ELR (cell line): Measurements from ENCODE around the gene FMO2.

ENCODE experiments used
- DNase-seq: peaks from one replicate; pipeline ENCODE4 v3.0.0-alpha.2; 2015; ENCODE audit warnings: low read depth

The FMO2 gene, protein sequence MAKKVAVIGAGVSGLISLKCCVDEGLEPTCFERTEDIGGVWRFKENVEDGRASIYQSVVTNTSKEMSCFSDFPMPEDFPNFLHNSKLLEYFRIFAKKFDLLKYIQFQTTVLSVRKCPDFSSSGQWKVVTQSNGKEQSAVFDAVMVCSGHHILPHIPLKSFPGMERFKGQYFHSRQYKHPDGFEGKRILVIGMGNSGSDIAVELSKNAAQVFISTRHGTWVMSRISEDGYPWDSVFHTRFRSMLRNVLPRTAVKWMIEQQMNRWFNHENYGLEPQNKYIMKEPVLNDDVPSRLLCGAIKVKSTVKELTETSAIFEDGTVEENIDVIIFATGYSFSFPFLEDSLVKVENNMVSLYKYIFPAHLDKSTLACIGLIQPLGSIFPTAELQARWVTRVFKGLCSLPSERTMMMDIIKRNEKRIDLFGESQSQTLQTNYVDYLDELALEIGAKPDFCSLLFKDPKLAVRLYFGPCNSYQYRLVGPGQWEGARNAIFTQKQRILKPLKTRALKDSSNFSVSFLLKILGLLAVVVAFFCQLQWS

DNA sequence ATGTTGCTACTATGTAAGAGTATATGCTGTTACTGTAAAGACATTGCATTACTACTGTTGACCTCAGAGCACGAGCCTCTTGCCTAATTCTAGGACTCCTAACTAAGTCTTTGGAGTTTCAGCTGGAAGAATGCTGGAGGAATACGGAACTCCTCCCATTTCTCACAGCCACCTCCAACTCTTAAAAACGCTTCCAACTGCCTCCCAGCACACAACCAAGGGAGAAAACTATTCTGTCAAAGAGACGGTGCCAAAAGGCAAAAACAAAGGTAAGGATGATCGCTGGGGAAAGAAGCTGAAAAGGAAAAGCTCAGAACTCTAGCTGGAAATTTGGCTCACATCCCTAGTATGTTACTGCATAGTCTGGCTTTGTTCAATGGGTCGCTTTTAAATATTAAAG, at the start of gene FMO2:
TSS of gene FMO2 (plus strand) at position 210 of the 400 bp plus-strand sequence. CDS start 414 bp downstream, outside the sequence.
- DNase-seq = no peak

- DNase-seq = no peak
Observed at GRCh38 chr1:171137580-171137979, 47.5 kb upstream of the FMO2 start.

DNA sequence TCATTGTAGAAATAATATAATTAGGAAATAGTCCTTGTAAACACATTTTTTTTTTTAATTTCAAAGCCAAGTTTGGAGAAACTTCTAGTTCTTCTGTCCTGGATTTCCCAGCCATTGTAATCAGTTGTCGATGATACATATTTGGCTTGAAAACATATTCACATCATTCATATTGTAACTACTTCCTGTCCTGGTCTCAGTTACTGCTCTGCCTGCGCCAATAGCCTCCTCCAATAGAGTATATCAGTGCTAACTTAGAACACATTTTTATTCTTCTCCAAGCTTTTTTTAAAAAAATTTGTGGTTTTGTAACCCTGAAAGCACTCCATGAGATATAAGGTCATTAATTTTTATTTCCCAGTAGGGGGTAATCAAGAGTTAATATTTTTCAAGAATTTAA, 46.1 kb upstream of the FMO2 start:
- no peak for DNase-seq

DNA sequence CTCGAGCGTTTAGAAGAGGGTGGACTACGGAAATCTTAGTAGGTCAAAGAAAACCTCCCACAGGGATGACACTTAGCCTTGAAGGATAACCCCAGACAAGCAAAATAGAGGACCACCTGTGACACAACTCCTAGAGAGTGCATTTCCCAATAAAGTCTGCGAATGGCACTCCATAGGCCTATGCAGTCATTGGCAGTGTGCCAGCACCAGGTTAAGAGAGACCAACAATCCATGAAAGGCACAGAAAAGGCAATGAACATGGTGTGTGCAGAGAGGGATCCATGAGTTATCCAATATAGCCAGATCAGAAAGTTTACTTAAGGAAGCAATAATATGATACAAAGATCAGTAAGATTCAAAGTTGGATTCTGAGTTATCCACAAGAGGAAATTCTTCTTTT, 45.2 kb upstream of the FMO2 start:
- DNase-seq = no peak

DNA sequence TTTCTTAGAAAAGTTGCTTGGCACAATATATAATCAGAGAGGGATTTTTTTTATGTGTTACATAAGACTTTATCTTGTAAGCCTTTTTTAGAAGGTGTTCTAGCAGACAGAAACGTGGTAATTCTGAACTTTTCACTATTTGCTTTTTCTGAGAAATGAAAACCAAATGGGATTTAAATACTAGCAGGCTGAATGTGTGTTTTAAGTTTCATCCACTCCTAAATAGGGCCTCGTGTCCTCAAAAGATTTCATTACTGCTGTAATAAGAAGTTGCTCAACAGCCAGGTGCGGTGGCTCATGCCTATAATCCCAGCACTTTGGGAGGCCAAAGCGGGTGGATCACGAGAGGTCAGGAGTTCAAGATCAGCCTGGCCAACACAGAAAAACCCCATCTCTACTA, 44.7 kb upstream of the FMO2 start:
- no peak for DNase-seq

GRCh38 chr1:171140956-171141687, 44.0 kb upstream of the FMO2 start:
- no peak for DNase-seq

DNA sequence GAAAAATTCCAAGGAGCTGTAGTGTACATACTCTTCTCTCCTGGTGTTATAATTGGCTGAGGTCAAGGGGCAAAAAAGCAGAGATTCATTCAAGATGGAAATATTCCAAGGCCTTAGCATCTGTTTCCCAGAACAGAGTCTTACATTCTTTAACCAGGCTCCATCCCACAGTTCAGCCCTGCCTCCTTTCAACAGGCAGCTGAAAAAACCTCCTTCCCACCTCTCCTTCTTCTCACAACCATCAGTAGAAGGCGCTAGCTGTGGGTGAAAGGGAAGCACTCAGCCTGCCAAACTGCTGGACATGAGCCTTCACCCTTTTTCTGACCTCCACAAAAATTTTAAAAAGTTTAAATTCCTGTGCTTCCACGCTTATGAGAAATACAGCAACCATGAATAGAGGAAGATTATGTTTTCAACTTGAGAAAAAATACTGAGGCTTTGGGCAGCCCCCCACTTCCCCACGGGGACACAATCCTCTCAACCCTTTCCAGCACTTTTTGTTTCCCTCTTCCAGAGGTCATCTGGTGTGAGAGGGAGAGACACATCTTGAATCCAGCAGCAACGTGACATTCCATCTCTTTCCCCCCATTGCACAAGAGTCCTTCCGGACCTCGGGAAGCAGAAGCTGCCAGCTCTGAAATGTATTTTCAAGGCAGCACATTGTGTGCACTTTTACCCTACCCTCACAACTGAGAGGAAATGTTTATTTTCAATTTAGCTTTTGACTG, 43.2 kb upstream of the FMO2 start:
- no peak for DNase-seq

- DNase-seq = no peak
Observed at GRCh38 chr1:171142416-171143385, 42.4 kb upstream of the FMO2 start.

- no peak for DNase-seq
Observed at GRCh38 chr1:171150156-171150555, 34.9 kb upstream of the FMO2 start.

GRCh38 chr1:171152549-171152948, 32.6 kb upstream of the FMO2 start:
- no peak for DNase-seq

DNA sequence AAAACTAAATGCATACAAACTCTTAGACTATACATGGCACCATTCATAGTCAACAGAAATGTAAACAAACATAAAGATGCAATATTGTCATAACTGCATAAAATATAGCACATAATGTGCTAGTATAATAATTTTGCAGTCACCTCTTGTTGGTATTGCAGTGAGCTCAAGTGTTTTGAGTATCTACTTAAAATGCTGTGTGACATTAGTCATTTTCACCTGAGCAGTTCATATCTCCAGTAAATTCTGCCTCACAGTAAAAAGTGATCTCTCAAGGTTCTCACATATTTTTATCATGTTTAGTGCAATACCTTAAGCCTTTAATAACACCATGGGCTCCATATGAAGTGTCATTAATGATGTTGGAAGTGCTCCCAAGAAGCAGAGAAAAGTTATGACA, 29.6 kb upstream of the FMO2 start:
- DNase-seq = no peak

DNA sequence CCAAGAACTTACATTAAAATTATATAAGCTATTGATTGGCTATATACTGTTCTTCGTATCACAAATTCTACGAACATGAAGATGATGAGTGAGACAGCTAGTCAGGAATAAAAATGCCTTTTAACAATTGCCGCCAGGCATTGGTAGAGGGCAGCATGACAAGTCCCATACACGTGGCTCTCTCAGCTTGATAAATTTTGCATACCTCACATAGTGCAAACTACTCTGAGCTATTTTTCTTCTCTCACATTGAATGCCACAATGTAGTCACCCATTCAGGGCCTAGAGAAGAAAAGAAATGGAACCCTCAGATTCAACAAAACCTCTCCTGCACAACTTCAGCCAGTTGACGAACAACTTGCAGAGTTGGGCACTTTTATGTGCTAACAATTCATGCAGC, 27.0 kb upstream of the FMO2 start:
- DNase-seq = no peak

GRCh38 chr1:171158551-171158950, 26.5 kb upstream of the FMO2 start:
- no peak for DNase-seq

- DNase-seq = no peak
Observed at GRCh38 chr1:171159148-171159547, 26.0 kb upstream of the FMO2 start.

GRCh38 chr1:171160211-171160610, 24.9 kb upstream of the FMO2 start:
- no peak for DNase-seq

- no peak for DNase-seq
Observed at GRCh38 chr1:171160639-171161354, 24.3 kb upstream of the FMO2 start.

- no peak for DNase-seq
Observed at GRCh38 chr1:171161431-171161830, 23.7 kb upstream of the FMO2 start.

DNA sequence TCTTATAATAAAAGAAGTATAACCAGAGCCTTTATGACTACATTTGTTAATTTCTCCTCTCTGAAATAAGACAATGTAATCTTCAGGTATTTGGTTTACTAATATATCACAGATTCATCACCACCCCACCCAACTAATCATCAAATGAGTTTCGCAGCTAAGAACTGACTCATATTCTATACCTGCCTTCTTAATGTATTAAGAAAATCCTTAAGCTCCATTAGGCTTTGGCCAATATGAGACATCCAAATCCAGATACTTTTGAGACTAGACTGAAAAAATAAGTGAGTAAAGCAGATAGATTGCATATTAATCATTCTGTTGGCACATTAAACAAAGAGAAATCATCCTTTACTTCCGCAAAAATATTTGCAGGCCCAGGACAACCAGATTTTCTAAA, 18.7 kb upstream of the FMO2 start:
- DNase-seq = no peak

GRCh38 chr1:171167785-171168184, 17.3 kb upstream of the FMO2 start:
- no peak for DNase-seq

GRCh38 chr1:171172471-171172870, 12.6 kb upstream of the FMO2 start:
- DNase-seq = no peak

DNA sequence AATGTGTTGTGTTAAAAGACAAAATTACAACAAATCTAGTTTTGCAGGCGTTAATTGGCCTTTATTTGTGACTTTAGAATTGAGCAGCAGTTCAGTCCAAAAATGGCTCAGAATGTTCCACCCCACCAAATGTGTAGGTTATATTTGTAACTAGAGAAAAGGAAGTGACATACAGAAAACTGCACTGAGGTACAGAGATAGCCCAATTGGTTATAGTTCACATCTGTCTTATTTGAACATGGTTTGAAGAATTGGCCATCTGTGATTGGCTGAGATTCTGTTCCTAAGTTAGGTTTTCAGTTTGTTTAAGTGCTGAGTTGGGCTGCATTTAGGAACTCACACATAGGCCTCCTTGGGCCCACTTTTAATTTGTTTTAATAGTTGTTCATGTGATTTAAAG, 12.0 kb upstream of the FMO2 start:
- no peak for DNase-seq
